HS-27A (cell line): ENCODE data around the gene HIC1.

Source experiments
- DNase-seq: peaks from one replicate; pipeline ENCODE4 v3.0.0-alpha.2; 2012; ENCODE audit warnings: low read depth, missing footprints

Gene HIC1

DNA sequence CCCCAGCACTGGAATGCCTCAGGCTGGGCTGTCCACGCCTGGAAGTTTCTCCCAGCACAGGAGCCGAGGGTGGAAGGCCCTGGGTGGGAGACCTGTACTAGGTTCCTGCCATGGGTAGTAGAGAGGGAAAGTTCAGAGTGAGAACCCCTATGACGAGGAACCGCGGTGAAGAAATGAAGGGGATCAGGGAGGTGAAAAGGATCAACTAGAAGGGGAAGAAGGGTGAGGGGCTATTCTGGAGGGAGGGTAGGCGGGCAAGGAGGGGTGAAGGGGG, 5.4 kb downstream of the HIC1 start:
- DNase-seq = no peak

- DNase-seq = no peak
Measured at GRCh38 chr17:2060681-2061440, 6.0 kb downstream of the HIC1 start.

DNA sequence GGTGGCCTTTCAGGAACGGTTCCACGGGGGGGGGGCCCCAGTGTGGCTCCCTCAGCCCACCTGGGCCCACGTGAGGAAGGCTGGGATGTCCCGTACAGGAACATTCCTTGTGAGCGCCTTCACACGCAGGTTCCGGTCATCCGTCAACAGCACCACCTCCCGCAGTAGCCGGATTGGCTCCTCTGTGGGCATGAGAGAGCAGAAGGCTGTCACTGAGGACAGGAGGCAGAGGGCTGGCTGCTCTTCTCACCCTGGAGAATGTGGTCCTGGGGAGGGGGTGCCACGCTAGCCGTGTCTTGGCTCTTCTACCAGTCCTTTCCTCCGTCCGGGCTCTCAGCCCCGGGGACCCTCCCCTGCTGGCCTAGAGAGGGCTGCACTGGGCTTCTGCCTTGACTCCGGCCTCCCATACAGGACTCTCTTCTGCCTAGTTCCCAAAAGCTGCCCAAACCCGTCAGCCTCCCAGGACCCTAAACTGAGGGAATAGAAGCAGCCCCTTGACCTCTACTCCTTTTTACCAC, 6.6 kb downstream of the HIC1 start:
- no peak for DNase-seq

- DNase-seq = no peak
Measured at GRCh38 chr17:2062571-2063183, 7.8 kb downstream of the HIC1 start.

DNA sequence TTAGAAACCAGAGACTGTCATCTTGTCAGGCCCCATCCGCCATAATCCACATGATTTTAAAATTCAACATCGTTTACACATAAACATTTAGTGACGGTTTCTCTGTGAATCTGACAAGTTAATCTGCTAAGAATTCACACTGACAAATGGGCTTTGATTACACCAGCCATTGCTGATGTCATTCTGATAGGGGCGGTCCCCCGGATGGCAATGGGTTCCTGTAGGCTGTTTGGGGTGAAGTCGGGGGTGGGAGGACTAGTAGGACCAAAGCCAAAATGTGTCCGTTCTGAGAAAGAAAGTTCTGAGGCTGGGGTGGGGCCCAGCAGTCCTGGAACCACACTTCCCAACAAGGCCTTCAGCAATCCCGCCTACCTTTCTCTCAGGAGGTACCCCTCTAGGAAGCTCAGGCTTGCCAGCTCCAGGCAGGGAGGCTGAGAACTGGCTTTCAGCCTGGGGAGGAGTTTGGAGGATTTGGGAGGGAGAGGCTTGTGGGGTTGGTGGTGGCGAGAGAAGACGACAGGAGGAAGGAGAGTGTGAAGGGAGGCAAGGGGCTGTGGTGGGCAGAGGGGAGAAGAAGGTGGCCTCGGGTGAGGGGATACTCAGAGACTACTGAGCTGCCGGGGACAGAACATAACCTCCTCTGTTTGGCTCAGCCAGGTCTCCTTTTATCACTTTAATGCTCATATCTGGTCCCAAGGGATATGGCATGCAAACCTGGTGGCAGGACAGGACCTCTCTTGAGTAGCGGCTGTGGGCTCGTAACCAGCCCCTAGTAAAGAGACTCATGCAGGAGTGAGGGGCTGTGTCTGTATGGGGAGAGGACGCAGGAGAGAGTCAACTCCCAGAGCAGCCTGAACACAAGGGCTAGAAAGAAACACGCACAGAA, 8.6 kb downstream of the HIC1 start:
- DNase-seq = no peak

- DNase-seq = no peak
Measured at GRCh38 chr17:2064147-2064489, 9.2 kb downstream of the HIC1 start.

- no peak for DNase-seq
Measured at GRCh38 chr17:2064520-2064971, 9.6 kb downstream of the HIC1 start.

DNA sequence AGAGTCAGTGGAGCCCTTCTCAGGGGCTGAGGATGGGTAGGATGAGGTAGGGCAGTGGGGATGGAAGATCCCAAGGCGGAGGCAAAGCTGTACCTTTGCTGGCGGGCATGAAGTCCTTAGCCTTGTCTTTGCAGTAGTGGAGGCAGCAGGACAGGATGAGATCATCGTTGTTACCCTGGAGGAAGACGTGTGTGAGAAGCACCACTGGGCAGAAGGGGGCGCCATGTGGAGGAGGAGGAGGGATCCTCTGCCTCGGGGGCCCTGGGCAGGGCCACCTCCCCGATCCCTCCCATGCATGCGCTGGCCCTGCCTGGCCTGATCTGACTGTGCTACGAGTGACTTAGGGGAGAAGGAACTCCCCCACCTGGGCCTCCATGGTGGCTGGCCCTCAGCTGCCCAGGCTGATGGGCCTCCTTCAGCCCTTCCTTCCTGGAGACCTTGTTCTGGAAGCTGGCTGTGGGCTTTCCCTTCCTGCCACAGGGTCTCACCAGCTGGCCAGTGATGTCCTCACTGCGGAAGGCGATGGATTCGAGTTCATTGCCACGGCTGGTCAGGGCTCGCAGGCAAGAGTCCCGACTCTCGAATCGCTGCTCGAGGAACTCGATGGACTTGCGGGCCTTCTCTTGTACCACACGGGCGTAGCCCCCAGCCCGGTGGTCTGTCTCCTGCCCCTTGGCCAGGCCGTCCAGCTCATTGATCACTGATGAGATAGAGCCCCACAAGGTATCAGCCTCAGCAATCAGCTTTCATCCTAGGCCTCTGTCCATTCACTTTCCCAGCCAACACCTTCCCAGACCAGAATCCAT, 10.3 kb downstream of the HIC1 start:
- DNase-seq = no peak

DNA sequence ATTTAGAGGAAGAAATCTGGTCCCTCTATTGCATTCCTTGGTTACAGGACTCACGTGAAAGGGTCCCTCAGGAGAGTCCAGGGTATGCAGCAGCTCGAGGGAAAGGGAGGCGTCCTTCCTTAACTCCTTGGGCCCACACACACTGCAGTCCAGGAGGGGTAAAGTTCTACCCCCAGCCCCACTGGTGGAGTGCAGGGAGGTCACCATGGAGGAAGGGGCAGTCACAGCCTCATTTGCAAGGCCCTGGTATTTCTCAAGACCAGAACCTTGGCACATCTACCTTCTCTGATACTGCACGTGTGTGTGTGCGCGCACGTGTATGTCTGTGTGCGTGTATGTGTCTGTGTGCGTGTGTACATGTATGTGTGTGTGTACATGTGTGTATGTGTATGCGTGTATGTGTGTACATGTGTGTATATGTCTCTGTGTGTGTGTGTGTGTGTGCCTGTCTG, 11.1 kb downstream of the HIC1 start:
- no peak for DNase-seq

- DNase-seq = no peak
Measured at GRCh38 chr17:2067048-2067561, 12.2 kb downstream of the HIC1 start.

DNA sequence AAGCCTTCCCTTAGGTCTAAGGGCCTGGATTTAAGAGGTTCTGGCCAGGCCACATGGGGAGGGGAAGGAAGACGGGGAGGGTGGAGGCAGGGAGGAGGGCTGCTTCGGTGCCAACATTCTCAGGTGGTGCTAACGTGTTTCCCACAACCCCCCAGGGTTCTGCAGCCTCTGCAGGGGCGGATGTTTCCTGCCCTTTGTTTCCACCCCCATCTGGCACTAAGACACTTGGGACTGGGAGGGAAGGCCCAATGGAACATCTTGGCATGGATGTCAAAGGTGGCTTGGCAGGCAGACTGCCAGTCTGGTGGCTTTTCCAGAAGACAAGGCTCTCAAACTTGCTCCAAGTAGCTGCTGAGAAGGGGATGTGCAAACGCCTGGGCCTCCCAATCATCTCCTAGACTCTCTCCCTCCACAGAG, 12.7 kb downstream of the HIC1 start:
- no peak for DNase-seq

- DNase-seq = no peak
Measured at GRCh38 chr17:2068031-2068518, 13.2 kb downstream of the HIC1 start.

DNA sequence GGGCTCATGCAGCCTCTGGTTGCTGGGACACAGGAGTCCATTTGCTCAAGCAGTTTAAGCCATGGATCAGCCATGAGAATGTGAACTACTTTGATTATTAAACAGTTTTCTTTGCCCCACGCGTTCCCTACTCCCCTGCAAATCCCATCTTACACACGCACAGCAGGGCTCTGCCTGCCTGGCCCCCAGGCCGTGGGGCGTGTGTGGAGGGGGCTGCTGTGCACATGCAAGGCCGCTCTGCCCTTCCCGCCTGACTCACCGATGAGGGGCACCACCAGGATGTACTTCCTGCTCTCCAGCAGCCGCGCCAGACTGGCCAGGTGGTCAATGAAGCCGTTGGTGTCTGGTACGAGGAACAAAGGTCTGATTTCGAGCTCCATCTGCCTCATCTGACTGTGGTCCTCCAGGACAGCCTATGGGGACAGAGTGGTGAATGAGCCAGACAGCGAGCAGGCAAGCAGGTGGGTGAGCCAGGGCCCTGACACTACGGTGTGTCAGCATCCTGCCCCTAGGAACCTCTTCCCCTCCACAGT, 13.7 kb downstream of the HIC1 start:
- DNase-seq = no peak

GRCh38 chr17:2070241-2071023, 15.5 kb downstream of the HIC1 start:
- no peak for DNase-seq

GRCh38 chr17:2071024-2071385, 16.1 kb downstream of the HIC1 start:
- no peak for DNase-seq

DNA sequence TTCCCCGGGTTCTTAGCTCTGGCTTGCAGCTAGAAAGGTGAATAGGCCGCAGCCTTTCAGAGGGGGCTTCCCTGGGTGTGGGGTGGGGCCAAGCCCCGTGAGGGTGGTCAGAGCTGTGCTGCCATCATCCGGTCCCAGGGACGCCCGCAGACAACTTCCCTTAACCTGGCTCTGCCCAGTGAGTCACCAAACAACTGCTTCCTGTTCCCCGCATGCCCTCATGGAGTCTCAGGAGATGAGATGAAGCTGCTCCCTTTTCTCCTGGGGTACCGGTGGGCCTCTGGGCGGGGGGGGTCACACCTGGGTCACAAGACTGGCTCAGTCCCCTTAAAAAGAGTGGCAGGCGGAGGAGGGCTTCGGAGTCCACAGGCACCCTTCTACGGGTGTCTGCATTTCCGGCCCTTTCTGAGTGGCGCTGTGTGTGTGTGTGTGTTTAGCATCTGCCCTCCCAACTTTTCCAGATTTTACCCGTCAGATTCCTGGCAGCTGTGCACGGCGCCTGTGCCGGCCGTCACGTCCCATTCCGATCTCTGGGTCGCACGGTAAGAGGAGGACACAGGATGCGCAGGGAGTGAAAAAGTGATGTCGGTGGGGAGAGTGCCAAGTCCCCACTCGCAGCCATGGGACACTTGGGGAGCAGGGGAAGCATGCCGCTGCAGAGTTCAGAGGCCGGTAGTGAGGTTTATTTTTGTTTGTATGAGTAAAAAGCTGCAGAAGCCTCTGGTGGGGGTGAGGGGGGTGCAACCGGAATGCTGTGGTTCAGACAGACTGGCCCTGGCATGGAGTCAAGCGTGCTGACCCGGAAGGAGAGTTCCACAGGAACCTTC, 16.8 kb downstream of the HIC1 start:
- DNase-seq = no peak

DNA sequence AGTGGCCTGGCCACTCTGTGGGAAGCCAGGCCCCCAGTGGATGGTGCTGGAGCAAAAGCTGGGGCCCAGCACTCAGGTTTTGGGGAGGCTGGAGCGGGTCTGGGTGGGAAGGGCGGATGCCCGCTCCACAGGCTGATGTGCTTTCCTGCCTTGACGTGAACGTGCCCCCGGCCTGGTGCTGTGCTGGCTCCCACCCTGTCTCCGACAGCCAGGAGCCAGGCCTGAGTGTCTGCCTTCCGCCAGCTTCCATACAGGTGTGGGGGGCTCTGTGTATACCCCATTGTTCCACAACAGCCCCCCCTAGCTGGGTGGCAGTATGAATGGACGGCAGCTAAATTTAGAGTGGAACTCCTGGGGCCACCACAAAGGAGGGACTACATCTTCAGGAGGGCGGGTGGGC, 20.0 kb downstream of the HIC1 start:
- no peak for DNase-seq

DNA sequence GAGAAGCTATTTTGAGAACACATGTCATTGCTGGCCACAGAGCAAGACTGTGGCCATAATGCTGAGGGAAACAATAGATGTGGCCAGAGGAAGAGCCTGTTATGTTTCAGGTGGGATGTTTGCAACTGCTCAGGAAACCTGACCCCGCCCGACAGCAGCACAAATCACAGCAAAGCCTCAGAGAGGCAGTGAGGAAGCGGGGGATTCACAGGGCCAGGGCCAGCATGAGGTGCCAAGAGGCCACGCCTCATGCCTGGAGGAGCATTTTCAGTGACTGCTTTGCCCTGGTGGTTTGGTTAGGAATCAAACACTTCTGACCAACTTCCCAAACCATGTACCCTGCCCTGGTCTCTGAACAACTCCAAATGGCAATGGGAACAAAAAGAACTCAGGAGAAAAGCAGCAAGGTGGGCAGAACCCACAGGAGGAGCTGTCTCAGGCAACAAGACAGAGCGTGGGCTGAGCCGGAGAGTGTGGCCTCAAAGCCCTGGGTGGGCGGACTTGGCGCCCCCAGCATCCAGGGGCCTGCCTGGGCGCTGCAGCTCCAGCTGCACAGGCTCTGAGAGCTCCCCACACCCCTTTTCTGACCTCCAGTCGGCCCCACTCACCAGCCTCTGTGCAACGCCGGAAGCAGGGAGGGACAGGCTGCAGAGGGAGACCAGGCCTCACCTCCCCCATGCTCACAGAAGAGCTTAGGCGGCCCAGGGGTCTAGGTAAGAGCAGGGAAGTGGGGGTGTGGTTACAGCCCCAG, 20.6 kb downstream of the HIC1 start:
- no peak for DNase-seq
